ENCODE measurements around the gene FAM161A.

GRCh38 chr2:61811821-61812220 is 42.0 kb downstream of the FAM161A start:
- TF ChIP-seq POLR2A (IDR thresholded peaks at IDR 0.05) (no peak), CTCF (IDR thresholded peaks at IDR 0.05) (no peak)

Data from right lobe of liver (tissue), 4 donors.